GM23338 (cell line): ENCODE measurements around the gene LHFPL4. TPM values are rescaled to one million over a fixed set of nuclear protein-coding genes. Genes with fewer than 3 reads are reported as not detected.

Source experiments
- ATAC-seq: fragments of 200-7000 bp; cut with Tn5 transposase; 3 replicates; pipeline ENCODE4 v1.9.1; 2020
- DNase-seq: peaks from one replicate; pipeline ENCODE4 v3.0.0-alpha.2; 2015; ENCODE audit warnings: low spot score
- H2AFZ ChIP-seq: fragments of 200-600 bp; sonication (generic); 2 replicates; pipeline ENCODE4 v1.8.0; 2016; ENCODE audit warnings: antibody characterized with exemption, mild to moderate bottlenecking, moderate library complexity
- H3F3A ChIP-seq: fragments of 200-600 bp; sonication (generic); replicated peaks from 2 replicates; pipeline ENCODE4 v1.8.0; 2017; ENCODE audit warnings: antibody characterized with exemption, mixed run types, low read depth
- H3K27ac ChIP-seq: fragments of 200-600 bp; sonication (generic); 2 replicates; pipeline ENCODE4 v1.6.1; 2016; ENCODE audit warnings: low read depth
- H3K27me3 ChIP-seq: fragments of 200-600 bp; sonication (generic); 2 replicates; pipeline ENCODE4 v1.8.0; 2016; ENCODE audit warnings: mild to moderate bottlenecking, mixed run types, moderate library complexity; ENCODE audit not compliant: insufficient read depth
- H3K36me3 ChIP-seq: fragments of 200-600 bp; sonication (generic); 2 replicates; pipeline ENCODE4 v1.8.0; 2016; ENCODE audit warnings: mild to moderate bottlenecking; ENCODE audit not compliant: insufficient read depth
- H3K4me1 ChIP-seq: fragments of 200-600 bp; sonication (generic); 2 replicates; pipeline ENCODE4 v1.8.0; 2016; ENCODE audit warnings: mild to moderate bottlenecking, moderate library complexity; ENCODE audit not compliant: insufficient read depth
- H3K4me2 ChIP-seq: fragments of 200-600 bp; sonication (generic); 2 replicates; pipeline ENCODE4 v1.7.1; 2017; ENCODE audit warnings: mixed run types
- H3K4me3 ChIP-seq: fragments of 200-600 bp; sonication (generic); 2 replicates; pipeline ENCODE4 v1.6.1; 2016; ENCODE audit warnings: mixed run types
- H3K79me2 ChIP-seq: fragments of 200-600 bp; sonication (generic); replicated peaks from 2 replicates; pipeline ENCODE4 v1.8.0; 2017; ENCODE audit warnings: mild to moderate bottlenecking; ENCODE audit not compliant: insufficient read depth
- H3K9me2 ChIP-seq: fragments of 200-600 bp; sonication (generic); 2 replicates; pipeline ENCODE4 v1.8.0; 2017; ENCODE audit not compliant: insufficient read depth
- H4K20me1 ChIP-seq: fragments of 200-600 bp; sonication (generic); replicated peaks from 2 replicates; pipeline ENCODE4 v1.8.0; 2017; ENCODE audit warnings: mild to moderate bottlenecking; ENCODE audit not compliant: insufficient read depth
- H3K27ac Mint-ChIP-seq: 2 replicates; pipeline ENCODE4 v1.8.0; 2020; ENCODE audit warnings: inconsistent platforms, mild to moderate bottlenecking, moderate library complexity, mixed read lengths
- H3K27me3 Mint-ChIP-seq: 3 replicates; pipeline ENCODE4 v1.8.0; 2022; ENCODE audit warnings: low read depth, mild to moderate bottlenecking, moderate library complexity, mixed read lengths, inconsistent platforms; ENCODE audit not compliant: insufficient read depth, poor library complexity
- H3K36me3 Mint-ChIP-seq: 3 replicates; pipeline ENCODE4 v1.8.0; 2021; ENCODE audit warnings: low read depth, mild to moderate bottlenecking, inconsistent platforms, moderate library complexity, mixed read lengths
- H3K4me1 Mint-ChIP-seq: 3 replicates; pipeline ENCODE4 v1.8.0; 2020; ENCODE audit warnings: mild to moderate bottlenecking, inconsistent platforms, mixed read lengths
- H3K4me3 Mint-ChIP-seq: 3 replicates; pipeline ENCODE4 v1.8.0; 2021; ENCODE audit warnings: moderate library complexity, mild to moderate bottlenecking, inconsistent platforms, mixed read lengths
- H3K9me3 Mint-ChIP-seq: 3 replicates; pipeline ENCODE4 v1.8.0; 2020; ENCODE audit warnings: moderate library complexity, mild to moderate bottlenecking, inconsistent platforms, mixed read lengths
- CREB1 ChIP-seq: fragments of 250-450 bp; sonication (Bioruptor Pico); IDR thresholded peaks from 2 replicates; pipeline ENCODE4 v1.5.0; 2020; ENCODE audit warnings: low read depth, mild to moderate bottlenecking, moderate library complexity
- CTCF ChIP-seq, 2 experiments: fragments of 200-600 bp in 1 of 2; sonication (generic) in 1 of 2; conservative IDR thresholded peaks; 2 replicates each; pipeline versions ENCODE4 v1.5.1 to v1.6.1; 2016 to 2017; ENCODE audit warnings: antibody characterized with exemption in 2 of 2, low read depth in 2 of 2, mild to moderate bottlenecking in 2 of 2, moderate library complexity in 1 of 2
- ETS1 ChIP-seq: IDR thresholded peaks from 2 replicates; pipeline ENCODE4 v1.6.1; 2016; ENCODE audit warnings: antibody characterized with exemption
- EZH2 ChIP-seq: fragments of 200-600 bp; sonication (generic); IDR thresholded peaks from one replicate; pipeline ENCODE4 v1.8.0; 2017; ENCODE audit warnings: antibody characterized with exemption, mild to moderate bottlenecking, low read depth; ENCODE audit not compliant: unreplicated experiment
- EZH2phosphoT487 ChIP-seq: fragments of 200-600 bp; sonication (generic); IDR thresholded peaks from one replicate; pipeline ENCODE4 v1.8.1; 2018; ENCODE audit warnings: antibody characterized with exemption; ENCODE audit not compliant: unreplicated experiment
- JUNB ChIP-seq: IDR thresholded peaks from one replicate; pipeline ENCODE4 v1.6.1; 2016; ENCODE audit warnings: antibody characterized with exemption; ENCODE audit not compliant: unreplicated experiment
- NANOG ChIP-seq: IDR thresholded peaks from 2 replicates; pipeline ENCODE4 v1.6.1; 2016; ENCODE audit warnings: antibody characterized with exemption, borderline replicate concordance
- POLR2AphosphoS5 ChIP-seq: IDR thresholded peaks from 2 replicates; pipeline ENCODE4 v1.6.1; 2016; ENCODE audit warnings: antibody characterized with exemption, low read depth
- STAT1 ChIP-seq: IDR thresholded peaks from one replicate; pipeline ENCODE4 v1.6.1; 2016; ENCODE audit warnings: antibody characterized with exemption; ENCODE audit not compliant: unreplicated experiment
- ZNF114 ChIP-seq: fragments of 250-450 bp; sonication (Bioruptor Pico); IDR thresholded peaks from 2 replicates; pipeline ENCODE4 v1.5.0; 2020; ENCODE audit warnings: mild to moderate bottlenecking, moderate library complexity
- ZNF331 ChIP-seq: fragments of 250-450 bp; sonication (Bioruptor Pico); IDR thresholded peaks from 2 replicates; pipeline ENCODE4 v1.5.0; 2020; ENCODE audit warnings: low read depth, mild to moderate bottlenecking, moderate library complexity
- polyA plus RNA-seq: library from polyadenylated mRNA; unstranded; fragments of >200 nt; fragmentation: Nextera tagmentation; extraction: Ambion mirVana; gene quantifications from 2 replicates; pipeline ENCODE4 v1.2.1, GENCODE V29; 2016
- total RNA-seq: library from RNA; depleted of rRNA; stranded (reverse); fragments of >200 nt; shearing (Covaris generic); gene quantifications from 2 replicates; pipeline ENCODE4 v1.2.3, GENCODE V29; 2014
- TF ChIP-seq, protein P1 (sequence below): IDR thresholded peaks from one replicate; pipeline ENCODE4 v1.6.1; 2018; ENCODE audit warnings: antibody characterized with exemption; ENCODE audit not compliant: unreplicated experiment
- TF ChIP-seq, protein P2 (sequence below): fragments of 250-450 bp; sonication (Bioruptor Pico); IDR thresholded peaks from 2 replicates; pipeline ENCODE4 v1.5.0; 2020; ENCODE audit warnings: mild to moderate bottlenecking, moderate library complexity

Gene LHFPL4
- total and polyA plus RNA-seq, 2 experiments from 2014 or later = 2.3 to 11.5 TPM

GRCh38 chr3:9512456-9513045, 41.1 kb downstream of the LHFPL4 start:
- ATAC-seq (no peak), DNase-seq (peak; percentile 16)
- peaks cover 12% of the 10 kb centered on the region for H3K27me3 Mint-ChIP-seq
- Histone ChIP-seq H4K20me1 (peaks cover 4% of the 10 kb centered on the region; the same call in 1 of the 2 replicates), H3K27me3 (peaks cover 30% of the 10 kb centered on the region), H3K36me3 (no peaks in the 10 kb centered on the region), H3K4me3 (no peak overlapping the region), H3K9me2 (no peaks in the 10 kb centered on the region), H3F3A (no peaks in the 10 kb centered on the region; the same call in 1 of the 2 replicates), H3K79me2 (no peaks in the 10 kb centered on the region), H3K27ac (no peak overlapping the region), H2AFZ (no peak overlapping the region), H3K4me2 (no peak overlapping the region), H3K4me1 (peaks cover 4% of the 10 kb centered on the region; the same call in 1 of the 2 replicates)
- no peak overlapping the region for H3K27ac Mint-ChIP-seq
- H3K36me3 Mint-ChIP-seq = no peaks in the 10 kb centered on the region
- no peaks in the 10 kb centered on the region for H3K9me3 Mint-ChIP-seq
- H3K4me3 Mint-ChIP-seq = no peak overlapping the region
- TF ChIP-seq EZH2 = no peak
- no peak for TF ChIP-seq STAT1
- TF ChIP-seq CREB1 = no peak
- no peak for TF ChIP-seq POLR2AphosphoS5
- TF ChIP-seq ZNF114 (CRISPR knock-in tag) = no peak
- TF ChIP-seq, protein P1, sequence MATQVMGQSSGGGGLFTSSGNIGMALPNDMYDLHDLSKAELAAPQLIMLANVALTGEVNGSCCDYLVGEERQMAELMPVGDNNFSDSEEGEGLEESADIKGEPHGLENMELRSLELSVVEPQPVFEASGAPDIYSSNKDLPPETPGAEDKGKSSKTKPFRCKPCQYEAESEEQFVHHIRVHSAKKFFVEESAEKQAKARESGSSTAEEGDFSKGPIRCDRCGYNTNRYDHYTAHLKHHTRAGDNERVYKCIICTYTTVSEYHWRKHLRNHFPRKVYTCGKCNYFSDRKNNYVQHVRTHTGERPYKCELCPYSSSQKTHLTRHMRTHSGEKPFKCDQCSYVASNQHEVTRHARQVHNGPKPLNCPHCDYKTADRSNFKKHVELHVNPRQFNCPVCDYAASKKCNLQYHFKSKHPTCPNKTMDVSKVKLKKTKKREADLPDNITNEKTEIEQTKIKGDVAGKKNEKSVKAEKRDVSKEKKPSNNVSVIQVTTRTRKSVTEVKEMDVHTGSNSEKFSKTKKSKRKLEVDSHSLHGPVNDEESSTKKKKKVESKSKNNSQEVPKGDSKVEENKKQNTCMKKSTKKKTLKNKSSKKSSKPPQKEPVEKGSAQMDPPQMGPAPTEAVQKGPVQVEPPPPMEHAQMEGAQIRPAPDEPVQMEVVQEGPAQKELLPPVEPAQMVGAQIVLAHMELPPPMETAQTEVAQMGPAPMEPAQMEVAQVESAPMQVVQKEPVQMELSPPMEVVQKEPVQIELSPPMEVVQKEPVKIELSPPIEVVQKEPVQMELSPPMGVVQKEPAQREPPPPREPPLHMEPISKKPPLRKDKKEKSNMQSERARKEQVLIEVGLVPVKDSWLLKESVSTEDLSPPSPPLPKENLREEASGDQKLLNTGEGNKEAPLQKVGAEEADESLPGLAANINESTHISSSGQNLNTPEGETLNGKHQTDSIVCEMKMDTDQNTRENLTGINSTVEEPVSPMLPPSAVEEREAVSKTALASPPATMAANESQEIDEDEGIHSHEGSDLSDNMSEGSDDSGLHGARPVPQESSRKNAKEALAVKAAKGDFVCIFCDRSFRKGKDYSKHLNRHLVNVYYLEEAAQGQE = no peak
- TF ChIP-seq EZH2phosphoT487 = no peak
- TF ChIP-seq, protein P2, sequence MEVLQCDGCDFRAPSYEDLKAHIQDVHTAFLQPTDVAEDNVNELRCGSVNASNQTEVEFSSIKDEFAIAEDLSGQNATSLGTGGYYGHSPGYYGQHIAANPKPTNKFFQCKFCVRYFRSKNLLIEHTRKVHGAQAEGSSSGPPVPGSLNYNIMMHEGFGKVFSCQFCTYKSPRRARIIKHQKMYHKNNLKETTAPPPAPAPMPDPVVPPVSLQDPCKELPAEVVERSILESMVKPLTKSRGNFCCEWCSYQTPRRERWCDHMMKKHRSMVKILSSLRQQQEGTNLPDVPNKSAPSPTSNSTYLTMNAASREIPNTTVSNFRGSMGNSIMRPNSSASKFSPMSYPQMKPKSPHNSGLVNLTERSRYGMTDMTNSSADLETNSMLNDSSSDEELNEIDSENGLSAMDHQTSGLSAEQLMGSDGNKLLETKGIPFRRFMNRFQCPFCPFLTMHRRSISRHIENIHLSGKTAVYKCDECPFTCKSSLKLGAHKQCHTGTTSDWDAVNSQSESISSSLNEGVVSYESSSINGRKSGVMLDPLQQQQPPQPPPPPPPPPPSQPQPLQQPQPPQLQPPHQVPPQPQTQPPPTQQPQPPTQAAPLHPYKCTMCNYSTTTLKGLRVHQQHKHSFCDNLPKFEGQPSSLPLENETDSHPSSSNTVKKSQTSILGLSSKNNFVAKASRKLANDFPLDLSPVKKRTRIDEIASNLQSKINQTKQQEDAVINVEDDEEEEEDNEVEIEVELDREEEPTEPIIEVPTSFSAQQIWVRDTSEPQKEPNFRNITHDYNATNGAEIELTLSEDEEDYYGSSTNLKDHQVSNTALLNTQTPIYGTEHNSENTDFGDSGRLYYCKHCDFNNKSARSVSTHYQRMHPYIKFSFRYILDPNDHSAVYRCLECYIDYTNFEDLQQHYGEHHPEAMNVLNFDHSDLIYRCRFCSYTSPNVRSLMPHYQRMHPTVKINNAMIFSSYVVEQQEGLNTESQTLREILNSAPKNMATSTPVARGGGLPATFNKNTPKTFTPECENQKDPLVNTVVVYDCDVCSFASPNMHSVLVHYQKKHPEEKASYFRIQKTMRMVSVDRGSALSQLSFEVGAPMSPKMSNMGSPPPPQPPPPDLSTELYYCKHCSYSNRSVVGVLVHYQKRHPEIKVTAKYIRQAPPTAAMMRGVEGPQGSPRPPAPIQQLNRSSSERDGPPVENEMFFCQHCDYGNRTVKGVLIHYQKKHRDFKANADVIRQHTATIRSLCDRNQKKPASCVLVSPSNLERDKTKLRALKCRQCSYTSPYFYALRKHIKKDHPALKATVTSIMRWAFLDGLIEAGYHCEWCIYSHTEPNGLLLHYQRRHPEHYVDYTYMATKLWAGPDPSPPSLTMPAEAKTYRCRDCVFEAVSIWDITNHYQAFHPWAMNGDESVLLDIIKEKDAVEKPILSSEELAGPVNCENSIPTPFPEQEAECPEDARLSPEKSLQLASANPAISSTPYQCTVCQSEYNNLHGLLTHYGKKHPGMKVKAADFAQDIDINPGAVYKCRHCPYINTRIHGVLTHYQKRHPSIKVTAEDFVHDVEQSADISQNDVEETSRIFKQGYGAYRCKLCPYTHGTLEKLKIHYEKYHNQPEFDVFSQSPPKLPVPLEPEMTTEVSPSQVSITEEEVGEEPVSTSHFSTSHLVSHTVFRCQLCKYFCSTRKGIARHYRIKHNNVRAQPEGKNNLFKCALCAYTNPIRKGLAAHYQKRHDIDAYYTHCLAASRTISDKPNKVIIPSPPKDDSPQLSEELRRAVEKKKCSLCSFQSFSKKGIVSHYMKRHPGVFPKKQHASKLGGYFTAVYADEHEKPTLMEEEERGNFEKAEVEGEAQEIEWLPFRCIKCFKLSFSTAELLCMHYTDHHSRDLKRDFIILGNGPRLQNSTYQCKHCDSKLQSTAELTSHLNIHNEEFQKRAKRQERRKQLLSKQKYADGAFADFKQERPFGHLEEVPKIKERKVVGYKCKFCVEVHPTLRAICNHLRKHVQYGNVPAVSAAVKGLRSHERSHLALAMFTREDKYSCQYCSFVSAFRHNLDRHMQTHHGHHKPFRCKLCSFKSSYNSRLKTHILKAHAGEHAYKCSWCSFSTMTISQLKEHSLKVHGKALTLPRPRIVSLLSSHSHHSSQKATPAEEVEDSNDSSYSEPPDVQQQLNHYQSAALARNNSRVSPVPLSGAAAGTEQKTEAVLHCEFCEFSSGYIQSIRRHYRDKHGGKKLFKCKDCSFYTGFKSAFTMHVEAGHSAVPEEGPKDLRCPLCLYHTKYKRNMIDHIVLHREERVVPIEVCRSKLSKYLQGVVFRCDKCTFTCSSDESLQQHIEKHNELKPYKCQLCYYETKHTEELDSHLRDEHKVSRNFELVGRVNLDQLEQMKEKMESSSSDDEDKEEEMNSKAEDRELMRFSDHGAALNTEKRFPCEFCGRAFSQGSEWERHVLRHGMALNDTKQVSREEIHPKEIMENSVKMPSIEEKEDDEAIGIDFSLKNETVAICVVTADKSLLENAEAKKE = no peak
- no peak for TF ChIP-seq NANOG
- TF ChIP-seq JUNB = no peak
- no peak for TF ChIP-seq CTCF (conservative IDR thresholded peaks at IDR 0.05; ENCODE audit: low read depth in 2 of 2)
- no peak for TF ChIP-seq ZNF331 (CRISPR knock-in tag)
- TF ChIP-seq ETS1 = no peak
- H3K4me1 Mint-ChIP-seq = peaks cover 7% of the 10 kb centered on the region; the same call in 2 of the 3 replicates
